GM10847 (cell line): ENCODE data around the gene ICA1.

Experiments used
- POLR2A ChIP-seq: IDR thresholded peaks from 2 replicates; pipeline ENCODE4 v1.6.1; 2011; ENCODE audit not compliant: insufficient read length; ENCODE audit errors: extremely low read depth

The ICA1 gene

GRCh38 chr7:8162181-8162580 lies 99.8 kb downstream of the ICA1 start:
- TF ChIP-seq POLR2A = no peak

- TF ChIP-seq POLR2A = no peak
Measured at GRCh38 chr7:8161364-8161828, 100.6 kb downstream of the ICA1 start.

- no peak for TF ChIP-seq POLR2A
Measured at GRCh38 chr7:8160779-8161345, 101.1 kb downstream of the ICA1 start.

GRCh38 chr7:8160250-8160649 lies 101.7 kb downstream of the ICA1 start:
- no peak for TF ChIP-seq POLR2A

- no peak for TF ChIP-seq POLR2A
Measured at GRCh38 chr7:8159595-8159994, 102.4 kb downstream of the ICA1 start.

GRCh38 chr7:8157296-8157695 lies 104.7 kb downstream of the ICA1 start:
- no peak for TF ChIP-seq POLR2A

GRCh38 chr7:8155836-8156235 lies 106.1 kb downstream of the ICA1 start:
- no peak for TF ChIP-seq POLR2A

GRCh38 chr7:8154272-8154671 lies 107.7 kb downstream of the ICA1 start:
- no peak for TF ChIP-seq POLR2A

GRCh38 chr7:8152489-8153192 lies 109.3 kb downstream of the ICA1 start:
- TF ChIP-seq POLR2A = no peak

GRCh38 chr7:8151161-8151725 lies 110.7 kb downstream of the ICA1 start:
- no peak for TF ChIP-seq POLR2A

GRCh38 chr7:8149222-8149621 lies 112.7 kb downstream of the ICA1 start:
- no peak for TF ChIP-seq POLR2A

- no peak for TF ChIP-seq POLR2A
Measured at GRCh38 chr7:8147760-8148463, 114.1 kb downstream of the ICA1 start.

GRCh38 chr7:8146788-8147413 lies 115.1 kb downstream of the ICA1 start:
- TF ChIP-seq POLR2A = no peak

GRCh38 chr7:8146106-8146787 lies 115.7 kb downstream of the ICA1 start:
- no peak for TF ChIP-seq POLR2A

GRCh38 chr7:8144856-8145255 lies 117.1 kb downstream of the ICA1 start:
- TF ChIP-seq POLR2A = no peak
